Measurements from ENCODE around the gene SEMA4D.

DNA sequence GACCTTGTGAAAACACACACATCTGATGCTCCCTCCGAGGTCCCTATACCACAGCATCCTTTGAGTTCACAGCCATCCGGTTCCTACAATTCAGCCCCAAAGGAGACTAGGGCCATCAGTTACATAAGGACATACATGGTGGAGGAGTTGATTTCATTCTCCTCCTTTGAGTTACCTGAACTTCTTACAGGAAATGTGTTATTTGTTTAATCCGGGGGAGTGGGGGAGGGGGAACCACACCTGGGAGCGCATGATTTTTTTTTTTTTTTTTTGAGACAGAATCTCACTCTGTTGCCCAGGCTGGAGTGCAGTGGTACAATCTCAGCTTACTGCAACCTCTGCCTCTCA is 30.7 kb downstream of the SEMA4D start:
- TF ChIP-seq, protein P1, sequence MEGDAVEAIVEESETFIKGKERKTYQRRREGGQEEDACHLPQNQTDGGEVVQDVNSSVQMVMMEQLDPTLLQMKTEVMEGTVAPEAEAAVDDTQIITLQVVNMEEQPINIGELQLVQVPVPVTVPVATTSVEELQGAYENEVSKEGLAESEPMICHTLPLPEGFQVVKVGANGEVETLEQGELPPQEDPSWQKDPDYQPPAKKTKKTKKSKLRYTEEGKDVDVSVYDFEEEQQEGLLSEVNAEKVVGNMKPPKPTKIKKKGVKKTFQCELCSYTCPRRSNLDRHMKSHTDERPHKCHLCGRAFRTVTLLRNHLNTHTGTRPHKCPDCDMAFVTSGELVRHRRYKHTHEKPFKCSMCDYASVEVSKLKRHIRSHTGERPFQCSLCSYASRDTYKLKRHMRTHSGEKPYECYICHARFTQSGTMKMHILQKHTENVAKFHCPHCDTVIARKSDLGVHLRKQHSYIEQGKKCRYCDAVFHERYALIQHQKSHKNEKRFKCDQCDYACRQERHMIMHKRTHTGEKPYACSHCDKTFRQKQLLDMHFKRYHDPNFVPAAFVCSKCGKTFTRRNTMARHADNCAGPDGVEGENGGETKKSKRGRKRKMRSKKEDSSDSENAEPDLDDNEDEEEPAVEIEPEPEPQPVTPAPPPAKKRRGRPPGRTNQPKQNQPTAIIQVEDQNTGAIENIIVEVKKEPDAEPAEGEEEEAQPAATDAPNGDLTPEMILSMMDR (IDR thresholded peaks at IDR 0.05 in 8 of 11, conservative IDR thresholded peaks at IDR 0.05 in 3 of 11) = no peak
- TF ChIP-seq POLR2AphosphoS5 (IDR thresholded peaks at IDR 0.05) (peak in 1 of 3 donors; percentile 4), POLR2A (IDR thresholded peaks at IDR 0.05) (no peak)

Data from spleen (tissue), 7 donors.